Keratinocyte (primary cell): ENCODE results near the gene ENGASE. TPM values are rescaled to one million over a fixed set of nuclear protein-coding genes. Genes with fewer than 3 reads are reported as not detected.
A peak's percentile ranks its signal among the peaks of the same experiment; 100 is the strongest.

ENCODE experiments used
- DNase-seq: peaks from one replicate; pipeline ENCODE4 v3.0.0-alpha.2; 2011; ENCODE audit warnings: low read depth, missing footprints, low spot score
- FAIRE-seq: peaks from 2 replicates; lab custom pipeline; 2011; peaks lifted over from hg19 to GRCh38; lab: Jason Lieb, UNC
- H2AFZ ChIP-seq: 2 replicates; pipeline ENCODE4 v1.6.0; 2012; ENCODE audit warnings: low read length, control low read depth, inconsistent platforms; ENCODE audit not compliant: control insufficient read depth
- H3K27ac ChIP-seq: 2 replicates; pipeline ENCODE4 v1.5.1; 2011; ENCODE audit warnings: low read length; ENCODE audit not compliant: control insufficient read depth, insufficient read depth
- H3K27me3 ChIP-seq: 3 replicates; pipeline ENCODE4 v1.6.0; 2011; ENCODE audit warnings: low read length; ENCODE audit not compliant: control insufficient read depth, insufficient read depth; ENCODE audit errors: extremely low read depth
- H3K36me3 ChIP-seq, 2 experiments: 2 replicates in 1 of 2; 3 replicates in 1 of 2; pipeline ENCODE4 v1.5.1; 2011; ENCODE audit warnings: low read length in 2 of 2, mild to moderate bottlenecking in 1 of 2; ENCODE audit not compliant: control insufficient read depth in 2 of 2, insufficient read depth in 2 of 2; ENCODE audit errors: extremely low read depth in 1 of 2
- H3K4me1 ChIP-seq: 3 replicates; pipeline ENCODE4 v1.5.1; 2011; ENCODE audit warnings: low read length; ENCODE audit not compliant: control insufficient read depth, insufficient read depth; ENCODE audit errors: extremely low read depth
- H3K4me2 ChIP-seq: 3 replicates; pipeline ENCODE4 v1.6.0; 2011; ENCODE audit warnings: low read depth, low read length; ENCODE audit not compliant: control insufficient read depth, insufficient read depth; ENCODE audit errors: extremely low read depth
- H3K4me3 ChIP-seq, 3 experiments: fragments of 200-600 bp in 1 of 3; sonication (generic) in 1 of 3; 2 replicates in 2 of 3; 3 replicates in 1 of 3; pipeline ENCODE4 v1.5.1; 2011 to 2016; ENCODE audit warnings: low read length in 3 of 3, mild to moderate bottlenecking in 3 of 3, control low read depth in 2 of 3, inconsistent platforms in 1 of 3, low read depth in 1 of 3, mixed read lengths in 1 of 3, mixed run types in 1 of 3, moderate library complexity in 1 of 3; ENCODE audit not compliant: control insufficient read depth in 2 of 3, insufficient read depth in 2 of 3; ENCODE audit errors: extremely low read depth in 1 of 3
- H3K79me2 ChIP-seq: 2 replicates; pipeline ENCODE4 v1.6.0; 2012; ENCODE audit warnings: low read length; ENCODE audit not compliant: control insufficient read depth, insufficient read depth
- H3K9ac ChIP-seq: 3 replicates; pipeline ENCODE4 v1.6.0; 2011; ENCODE audit warnings: low read length; ENCODE audit not compliant: control insufficient read depth, insufficient read depth; ENCODE audit errors: extremely low read depth
- H3K9me1 ChIP-seq: 3 replicates; pipeline ENCODE4 v1.6.0; 2011; ENCODE audit warnings: low read length; ENCODE audit not compliant: control insufficient read depth, insufficient read depth; ENCODE audit errors: extremely low read depth
- H3K9me3 ChIP-seq: 2 replicates; pipeline ENCODE4 v1.5.1; 2012; ENCODE audit warnings: low read depth, low read length; ENCODE audit not compliant: control insufficient read depth
- H4K20me1 ChIP-seq: 3 replicates; pipeline ENCODE4 v1.6.0; 2011; ENCODE audit warnings: low read length; ENCODE audit not compliant: control insufficient read depth, insufficient read depth; ENCODE audit errors: extremely low read depth
- EZH2 ChIP-seq: IDR thresholded peaks from one replicate; pipeline ENCODE4 v1.6.1; 2012; ENCODE audit warnings: inconsistent platforms, mild to moderate bottlenecking, low read length, moderate library complexity
- dilution Hi-C: fragments of 300-500 bp; cut with MboI; formaldehyde crosslinking; loops from one replicate; pipeline ENCODE4 v1.7.0; 2020; ENCODE audit warnings: low sequenced_read_pairs; ENCODE audit not compliant: extremely low pct_ligation_motif_present
- polyA plus RNA-seq, 5 experiments: library from polyadenylated mRNA; depleted of rRNA in 3 of 5; stranded (reverse) in 3 of 5; stranded (forward) in 1 of 5; unstranded in 1 of 5; fragments of >200 nt; gene quantifications; 1 replicate in 1 of 5; 2 replicates in 3 of 5; 3 replicates in 1 of 5; pipeline versions ENCODE4 v1.2.1 to v1.2.3, GENCODE V29; 2011 to 2012; ENCODE audit warnings: missing spikeins in 2 of 5, low read depth in 1 of 5, low replicate concordance in 1 of 5
- TF ChIP-seq, protein P1 (sequence below), 3 experiments: IDR thresholded peaks in 1 of 3; conservative IDR thresholded peaks in 1 of 3; optimal IDR thresholded peaks in 1 of 3; 2 replicates in 2 of 3; 3 replicates in 1 of 3; pipeline versions ENCODE3 to v1.5.1; 2011; ENCODE audit warnings: low read length in 3 of 3, mild to moderate bottlenecking in 3 of 3, moderate library complexity in 2 of 3, control low read depth in 1 of 3, inconsistent platforms in 1 of 3; ENCODE audit not compliant: insufficient read depth in 2 of 3; ENCODE audit errors: extremely low read depth in 1 of 3

The ENGASE gene
- polyA plus RNA-seq, 1 donor (not counting 4 experiments of a cell fraction or from before 2014, with no cell fraction given): 6.6 TPM

DNA sequence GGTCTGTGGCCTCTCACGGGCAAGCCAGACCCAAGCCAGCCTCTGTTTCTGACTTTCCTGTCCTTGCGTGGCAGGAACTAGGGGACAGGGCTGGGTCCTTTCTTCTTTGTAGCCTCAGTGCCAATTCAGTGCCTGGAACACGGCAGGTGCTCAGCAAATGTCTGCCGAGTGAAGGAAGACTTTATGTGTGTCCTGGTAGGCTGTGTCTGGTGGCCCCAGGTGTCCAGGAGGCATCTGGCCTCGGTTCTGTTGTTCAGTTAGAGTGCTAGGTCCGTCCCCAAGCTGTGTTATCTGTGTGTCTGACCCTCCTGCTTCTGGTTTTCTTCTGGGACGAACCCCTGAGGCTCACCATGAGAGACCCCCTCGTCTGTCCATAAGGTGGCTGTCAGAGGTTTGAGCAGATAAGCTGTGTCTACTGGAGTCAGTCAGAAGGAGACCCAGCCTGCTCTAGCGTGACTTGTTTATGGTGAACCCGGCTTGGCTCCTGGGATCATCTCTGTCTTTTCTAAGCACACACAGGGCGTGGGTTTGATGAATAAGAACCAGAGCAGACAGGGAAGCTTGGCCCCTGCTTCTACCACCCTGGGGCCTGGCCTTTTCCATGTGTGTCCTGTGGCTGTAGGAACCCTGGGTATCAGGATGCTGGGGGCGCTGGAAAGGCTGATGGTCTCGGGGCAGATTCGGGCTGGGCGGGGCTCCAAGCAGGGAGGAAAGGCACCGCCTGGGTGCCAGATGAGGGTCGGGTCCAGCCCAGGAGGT lies 39.3 kb downstream of the ENGASE start:
- dilution Hi-C loops: loop anchor here (5.0 kb wide), 1 partner anchor 33 kb away; no protein-coding TSS in a partner anchor
- Histone ChIP-seq H2AFZ (no peak overlapping the region), H3K27me3 (peaks cover 94% of the 10 kb centered on the region), H3K4me2 (no peak overlapping the region), H3K4me1 (no peaks in the 10 kb centered on the region), H3K27ac (no peak overlapping the region), H3K9me3 (no peaks in the 10 kb centered on the region), H4K20me1 (no peaks in the 10 kb centered on the region), H3K36me3 (no peaks in the 10 kb centered on the region), H3K79me2 (no peaks in the 10 kb centered on the region), H3K9me1 (no peaks in the 10 kb centered on the region), H3K9ac (no peak overlapping the region), H3K4me3 (no peak overlapping the region)
- TF ChIP-seq, protein P1, sequence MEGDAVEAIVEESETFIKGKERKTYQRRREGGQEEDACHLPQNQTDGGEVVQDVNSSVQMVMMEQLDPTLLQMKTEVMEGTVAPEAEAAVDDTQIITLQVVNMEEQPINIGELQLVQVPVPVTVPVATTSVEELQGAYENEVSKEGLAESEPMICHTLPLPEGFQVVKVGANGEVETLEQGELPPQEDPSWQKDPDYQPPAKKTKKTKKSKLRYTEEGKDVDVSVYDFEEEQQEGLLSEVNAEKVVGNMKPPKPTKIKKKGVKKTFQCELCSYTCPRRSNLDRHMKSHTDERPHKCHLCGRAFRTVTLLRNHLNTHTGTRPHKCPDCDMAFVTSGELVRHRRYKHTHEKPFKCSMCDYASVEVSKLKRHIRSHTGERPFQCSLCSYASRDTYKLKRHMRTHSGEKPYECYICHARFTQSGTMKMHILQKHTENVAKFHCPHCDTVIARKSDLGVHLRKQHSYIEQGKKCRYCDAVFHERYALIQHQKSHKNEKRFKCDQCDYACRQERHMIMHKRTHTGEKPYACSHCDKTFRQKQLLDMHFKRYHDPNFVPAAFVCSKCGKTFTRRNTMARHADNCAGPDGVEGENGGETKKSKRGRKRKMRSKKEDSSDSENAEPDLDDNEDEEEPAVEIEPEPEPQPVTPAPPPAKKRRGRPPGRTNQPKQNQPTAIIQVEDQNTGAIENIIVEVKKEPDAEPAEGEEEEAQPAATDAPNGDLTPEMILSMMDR (optimal IDR thresholded peaks at IDR 0.05 in 1 of 3, IDR thresholded peaks at IDR 0.05 in 1 of 3, conservative IDR thresholded peaks at IDR 0.05 in 1 of 3; ENCODE audit: extremely low read depth in 1 of 3, insufficient read depth in 2 of 3, low read length in 3 of 3): no peak
- FAIRE-seq: no peak
- DNase-seq: no peak

DNA sequence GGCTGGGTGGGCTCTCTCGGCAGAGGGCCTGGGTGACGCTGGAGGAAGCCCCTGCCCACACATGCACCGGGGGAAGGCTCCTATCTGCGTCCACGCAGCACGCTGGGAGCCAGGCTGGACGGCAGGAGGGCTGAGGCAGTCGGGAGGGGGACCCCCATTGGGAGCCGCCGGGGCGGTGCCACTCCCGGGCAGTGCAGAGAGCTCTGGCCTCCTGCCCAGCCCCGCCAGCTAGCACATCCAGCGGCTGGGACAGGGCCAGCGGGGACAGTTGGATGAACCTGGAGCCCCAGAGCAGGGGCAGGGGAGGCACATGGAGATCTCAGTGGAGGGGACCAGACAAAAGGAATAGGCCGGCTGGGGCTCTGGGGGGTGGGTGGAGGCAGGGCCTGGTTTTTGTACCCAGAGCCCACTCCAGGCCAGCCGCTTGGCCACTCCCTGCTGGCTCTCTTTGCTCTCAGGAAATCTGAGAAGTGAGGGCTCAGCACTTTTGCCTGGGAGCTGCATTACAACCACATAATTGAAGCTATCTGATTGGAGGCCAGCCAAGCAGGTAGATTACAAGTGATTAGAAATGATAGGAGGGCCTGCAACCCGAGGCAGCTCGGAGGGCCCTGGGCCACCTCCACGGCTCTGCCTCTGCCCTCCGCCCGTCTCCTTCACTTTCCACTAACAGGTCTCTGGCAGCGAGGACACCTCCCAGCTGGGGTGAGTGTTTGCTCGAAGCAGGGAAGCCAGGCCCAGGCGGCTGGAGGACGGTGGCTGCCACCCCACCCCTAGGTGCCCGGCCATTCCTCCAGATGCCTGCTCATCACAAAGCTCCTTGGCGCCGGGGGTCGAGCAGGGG lies 40.1 kb downstream of the ENGASE start:
- no peaks in the 10 kb centered on the region for H3K9me1 ChIP-seq
- H3K9me3 ChIP-seq: no peaks in the 10 kb centered on the region
- H3K27ac ChIP-seq: no peak overlapping the region
- no peak for DNase-seq
- TF ChIP-seq EZH2: peak; percentile 27
- TF ChIP-seq, protein P1 (optimal IDR thresholded peaks at IDR 0.05 in 1 of 3, IDR thresholded peaks at IDR 0.05 in 1 of 3, conservative IDR thresholded peaks at IDR 0.05 in 1 of 3; ENCODE audit: extremely low read depth in 1 of 3, insufficient read depth in 2 of 3, low read length in 3 of 3): no peak
- dilution Hi-C loops: loop anchor here (5.0 kb wide), 1 partner anchor 33 kb away; no protein-coding TSS in a partner anchor
- no peaks in the 10 kb centered on the region for H3K79me2 ChIP-seq
- H3K4me1 ChIP-seq: no peaks in the 10 kb centered on the region
- H3K4me3 ChIP-seq: no peak overlapping the region
- H3K4me2 ChIP-seq: no peak overlapping the region
- no peak overlapping the region for H2AFZ ChIP-seq
- no peak for FAIRE-seq
- no peaks in the 10 kb centered on the region for H3K36me3 ChIP-seq
- peaks cover 94% of the 10 kb centered on the region for H3K27me3 ChIP-seq
- no peaks in the 10 kb centered on the region for H4K20me1 ChIP-seq
- H3K9ac ChIP-seq: no peak overlapping the region
